Adrenal gland (tissue), 12 donors: ENCODE data around the gene COP1. TPM values are rescaled to one million over a fixed set of nuclear protein-coding genes. Genes with fewer than 3 reads are reported as not detected.

Experiments used
- DNase-seq, 7 donors: peaks; one replicate each; pipeline ENCODE4 v3.0.0-alpha.2; 2019 to 2020
- H3K27ac ChIP-seq, 5 donors: fragments of 200-600 bp; sonication (generic) in 4 of 5; 1 replicate in 3 of 5; 2 replicates in 2 of 5; pipeline versions ENCODE4 v1.5.1 to v1.8.0; 2016 to 2020; ENCODE audit warnings: mild to moderate bottlenecking in 1 of 5
- H3K27me3 ChIP-seq: fragments of 200-600 bp; 2 replicates; pipeline ENCODE4 v1.8.0; 2021
- H3K36me3 ChIP-seq, 2 donors: fragments of 200-600 bp; replicated peaks in 1 of 2; 1 replicate in 1 of 2; 2 replicates in 1 of 2; pipeline versions ENCODE4 v1.5.1 to v1.8.0; 2018 to 2022
- H3K4me1 ChIP-seq, 2 donors: fragments of 200-600 bp; replicated peaks in 1 of 2; 1 replicate in 1 of 2; 2 replicates in 1 of 2; pipeline versions ENCODE4 v1.5.1 to v1.8.0; 2018 to 2021
- H3K4me3 ChIP-seq, 4 donors: fragments of 200-600 bp; sonication (generic) in 3 of 4; one replicate each; pipeline ENCODE4 v1.5.1; 2016 to 2018
- H3K9me3 ChIP-seq, 3 donors: fragments of 200-600 bp; sonication (generic) in 1 of 3; replicated peaks in 1 of 3; 1 replicate in 2 of 3; 2 replicates in 1 of 3; pipeline versions ENCODE4 v1.5.1 to v1.8.0; 2016 to 2021
- CTCF ChIP-seq, 6 experiments: fragments of 450-650 bp in 4 of 6; fragments of 200-600 bp in 2 of 6; sonication (generic) in 1 of 6; IDR thresholded peaks; 1 replicate in 5 of 6; 2 replicates in 1 of 6; pipeline versions ENCODE4 v1.5.1 to v1.8.0; 2016 to 2021; ENCODE audit warnings: antibody characterized with exemption in 6 of 6, mild to moderate bottlenecking in 2 of 6, moderate library complexity in 1 of 6
- POLR2A ChIP-seq, 2 donors: fragments of 450-650 bp; IDR thresholded peaks; one replicate each; pipeline ENCODE4 v1.6.1; 2017; ENCODE audit warnings: antibody characterized with exemption in 2 of 2, mild to moderate bottlenecking in 2 of 2, moderate library complexity in 1 of 2
- WGBS, 4 donors: extraction: QIAGEN DNeasy Blood & Tissue Kit in 2 of 4; methylation state at CpG; one replicate each; pipeline versions ENCODE4 v1.1.5 to v1.1.7; 2013 to 2017; 5-methylcytosine and 5-hydroxymethylcytosine counted together
- intact Hi-C, 2 donors: fragments of 100-400 bp; cut with DNase I; formaldehyde crosslinking; loops; one replicate each; pipeline versions ENCODE4 v1.14.1 to v1.15.0; 2022 to 2023
- polyA plus RNA-seq, 3 donors: library from polyadenylated mRNA; stranded (reverse); fragments of 200-250 nt in 2 of 3; fragments of 350-450 nt in 1 of 3; fragmentation: Illumina TruSeq in 1 of 3; extraction: RNeasy Lipid Tissue Mini Kit (QIAGEN cat#74804) in 1 of 3; gene quantifications; one replicate each; pipeline ENCODE4 v1.2.3, GENCODE V29; 2013 to 2014
- total RNA-seq, 9 donors: library from RNA; depleted of rRNA in 4 of 9; stranded (reverse); fragments of >200 nt in 4 of 9; fragments of 120-200 nt in 1 of 9; fragmentation: NEBNext Ultra II Directional in 1 of 9; extraction: Animal tissue kit (Norgen Biotek cat#: 25700) in 1 of 9; gene quantifications; one replicate each; pipeline versions ENCODE4 v1.1.0 to v1.2.4, GENCODE V29; 2013 to 2023
- donor health status: healthy with polysubstance abuse.
- donor health status: Bipolar disorder and iron deficiency.
- donor health status: DM: yes; HTN: yes; CAD: no.
- donor health status: DM: no; HTN: no; CAD: no.
- donor health status: DM: no; HTN: no; CAD: no.
- donor health status: DM: yes; HTN: yes; CAD: no.

The COP1 gene
- total and polyA plus RNA-seq, 12 donors = 27.4 to 80.0 (median 36.7) TPM

- TF ChIP-seq CTCF (IDR thresholded peaks at IDR 0.05) (no peak), POLR2A (IDR thresholded peaks at IDR 0.05) (no peak)
- Histone ChIP-seq H3K4me1 (peaks cover 15 to 25% of the 10 kb centered on the region in 2 donors), H3K36me3 (no peaks in the 10 kb centered on the region), H3K4me3 (no peak overlapping the region), H3K9me3 (no peaks in the 10 kb centered on the region), H3K27me3 (no peaks in the 10 kb centered on the region), H3K27ac (no peak overlapping the region)
- WGBS, 4 donors = 94 to 100% (median 98%) methylated on average over 1 of the region's 1 CpG
- no peak for DNase-seq
- intact Hi-C loops = no loop called here
Measured at GRCh38 chr1:175978476-175978875, 228.6 kb downstream of the COP1 start.

- H3K36me3 ChIP-seq = no peaks in the 10 kb centered on the region
- DNase-seq = no peak
- H3K9me3 ChIP-seq = no peaks in the 10 kb centered on the region
- 20 to 44% (median 32%) methylated on average over 1 of the region's 1 CpG for WGBS, 4 donors
- intact Hi-C loops = no loop called here
- H3K4me1 ChIP-seq = peaks cover 15 to 25% of the 10 kb centered on the region in 2 donors
- no peak overlapping the region for H3K27ac ChIP-seq
- TF ChIP-seq POLR2A (IDR thresholded peaks at IDR 0.05) (no peak), CTCF (IDR thresholded peaks at IDR 0.05) (no peak)
- no peaks in the 10 kb centered on the region for H3K27me3 ChIP-seq
- no peak overlapping the region for H3K4me3 ChIP-seq
Measured at GRCh38 chr1:175976865-175977642, 230.0 kb downstream of the COP1 start.

- H3K27ac ChIP-seq = no peak overlapping the region
- H3K4me1 ChIP-seq = no peaks in the 10 kb centered on the region
- TF ChIP-seq POLR2A (IDR thresholded peaks at IDR 0.05) (no peak), CTCF (IDR thresholded peaks at IDR 0.05) (no peak)
- no peaks in the 10 kb centered on the region for H3K36me3 ChIP-seq
- no peaks in the 10 kb centered on the region for H3K9me3 ChIP-seq
- intact Hi-C loops = no loop called here
- H3K4me3 ChIP-seq = no peak overlapping the region
- DNase-seq = no peak
- H3K27me3 ChIP-seq = no peaks in the 10 kb centered on the region
Measured at GRCh38 chr1:175969231-175969630, 237.9 kb downstream of the COP1 start.

GRCh38 chr1:175968486-175969172 is 238.5 kb downstream of the COP1 start:
- DNase-seq = no peak
- Histone ChIP-seq H3K36me3 (no peaks in the 10 kb centered on the region), H3K4me3 (no peak overlapping the region), H3K27ac (no peak overlapping the region), H3K9me3 (no peaks in the 10 kb centered on the region), H3K27me3 (no peaks in the 10 kb centered on the region), H3K4me1 (no peaks in the 10 kb centered on the region)
- intact Hi-C loops = no loop called here
- 77 to 84% (median 83%) methylated on average over 3 of the region's 3 CpGs for WGBS, 4 donors
- TF ChIP-seq CTCF (IDR thresholded peaks at IDR 0.05) (no peak), POLR2A (IDR thresholded peaks at IDR 0.05) (no peak)
